Kasumi-1 (cell line): ENCODE measurements around the gene AKAP6.

Experiments
- DNase-seq, 2 experiments: peaks; one replicate each; lab custom pipeline; 2025; lab: John Stamatoyannopoulos, UW

AKAP6 gene, protein sequence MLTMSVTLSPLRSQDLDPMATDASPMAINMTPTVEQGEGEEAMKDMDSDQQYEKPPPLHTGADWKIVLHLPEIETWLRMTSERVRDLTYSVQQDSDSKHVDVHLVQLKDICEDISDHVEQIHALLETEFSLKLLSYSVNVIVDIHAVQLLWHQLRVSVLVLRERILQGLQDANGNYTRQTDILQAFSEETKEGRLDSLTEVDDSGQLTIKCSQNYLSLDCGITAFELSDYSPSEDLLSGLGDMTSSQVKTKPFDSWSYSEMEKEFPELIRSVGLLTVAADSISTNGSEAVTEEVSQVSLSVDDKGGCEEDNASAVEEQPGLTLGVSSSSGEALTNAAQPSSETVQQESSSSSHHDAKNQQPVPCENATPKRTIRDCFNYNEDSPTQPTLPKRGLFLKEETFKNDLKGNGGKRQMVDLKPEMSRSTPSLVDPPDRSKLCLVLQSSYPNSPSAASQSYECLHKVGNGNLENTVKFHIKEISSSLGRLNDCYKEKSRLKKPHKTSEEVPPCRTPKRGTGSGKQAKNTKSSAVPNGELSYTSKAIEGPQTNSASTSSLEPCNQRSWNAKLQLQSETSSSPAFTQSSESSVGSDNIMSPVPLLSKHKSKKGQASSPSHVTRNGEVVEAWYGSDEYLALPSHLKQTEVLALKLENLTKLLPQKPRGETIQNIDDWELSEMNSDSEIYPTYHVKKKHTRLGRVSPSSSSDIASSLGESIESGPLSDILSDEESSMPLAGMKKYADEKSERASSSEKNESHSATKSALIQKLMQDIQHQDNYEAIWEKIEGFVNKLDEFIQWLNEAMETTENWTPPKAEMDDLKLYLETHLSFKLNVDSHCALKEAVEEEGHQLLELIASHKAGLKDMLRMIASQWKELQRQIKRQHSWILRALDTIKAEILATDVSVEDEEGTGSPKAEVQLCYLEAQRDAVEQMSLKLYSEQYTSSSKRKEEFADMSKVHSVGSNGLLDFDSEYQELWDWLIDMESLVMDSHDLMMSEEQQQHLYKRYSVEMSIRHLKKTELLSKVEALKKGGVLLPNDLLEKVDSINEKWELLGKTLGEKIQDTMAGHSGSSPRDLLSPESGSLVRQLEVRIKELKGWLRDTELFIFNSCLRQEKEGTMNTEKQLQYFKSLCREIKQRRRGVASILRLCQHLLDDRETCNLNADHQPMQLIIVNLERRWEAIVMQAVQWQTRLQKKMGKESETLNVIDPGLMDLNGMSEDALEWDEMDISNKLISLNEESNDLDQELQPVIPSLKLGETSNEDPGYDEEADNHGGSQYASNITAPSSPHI (N-terminal part only)

GRCh38 chr14:32329146-32329545, at the start of gene AKAP6:
AKAP6 (plus strand) TSS chr14:32329298; CDS start chr14:32433494, 104,196 bp downstream.
- no peak for DNase-seq

- no peak for DNase-seq
Observed at GRCh38 chr14:32286602-32287001, 42.5 kb upstream of the AKAP6 start.

DNA sequence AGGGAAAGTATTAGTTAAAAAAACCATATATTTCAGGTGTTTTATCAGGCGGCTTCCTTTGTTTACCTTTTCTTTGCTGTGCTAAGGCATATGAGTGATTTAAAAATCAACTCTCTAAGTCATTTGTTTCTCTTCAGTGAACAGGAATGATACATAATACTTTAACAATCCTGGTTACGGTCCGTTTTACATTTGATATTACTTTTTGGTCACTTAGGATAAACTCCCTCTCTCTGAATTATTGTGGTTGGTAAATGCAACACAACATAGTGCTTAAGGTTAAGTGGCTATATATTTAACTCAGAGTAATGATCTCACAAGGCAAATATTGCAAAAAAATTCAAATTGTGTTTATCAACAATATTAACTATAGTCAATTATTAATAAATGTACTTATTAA, 32.7 kb upstream of the AKAP6 start:
- DNase-seq: no peak

GRCh38 chr14:32298346-32298745, 30.8 kb upstream of the AKAP6 start:
- DNase-seq: no peak

- DNase-seq: no peak
Observed at GRCh38 chr14:32300136-32300535, 29.0 kb upstream of the AKAP6 start.

- DNase-seq: no peak
Observed at GRCh38 chr14:32303865-32304264, 25.2 kb upstream of the AKAP6 start.

DNA sequence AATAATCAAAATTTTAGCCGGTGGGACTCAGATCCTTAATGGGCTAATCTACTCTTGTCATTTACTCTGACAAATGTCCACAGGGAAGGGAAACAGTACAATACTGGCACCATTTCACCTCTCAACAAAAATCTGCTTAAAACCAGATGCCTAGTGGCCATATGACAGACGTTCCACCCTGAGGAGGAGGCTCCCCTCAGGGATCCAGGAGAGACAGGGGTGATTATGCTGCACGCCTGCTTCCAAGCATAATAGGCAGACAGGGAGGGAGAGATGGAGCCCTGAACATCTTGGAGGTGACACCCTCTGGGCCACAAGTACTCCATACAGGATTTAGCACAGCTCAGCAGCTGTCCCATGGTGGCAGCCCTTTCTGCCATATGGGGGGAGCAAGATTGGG, 24.8 kb upstream of the AKAP6 start:
- DNase-seq: no peak

GRCh38 chr14:32306549-32306948, 22.5 kb upstream of the AKAP6 start:
- DNase-seq: no peak

DNA sequence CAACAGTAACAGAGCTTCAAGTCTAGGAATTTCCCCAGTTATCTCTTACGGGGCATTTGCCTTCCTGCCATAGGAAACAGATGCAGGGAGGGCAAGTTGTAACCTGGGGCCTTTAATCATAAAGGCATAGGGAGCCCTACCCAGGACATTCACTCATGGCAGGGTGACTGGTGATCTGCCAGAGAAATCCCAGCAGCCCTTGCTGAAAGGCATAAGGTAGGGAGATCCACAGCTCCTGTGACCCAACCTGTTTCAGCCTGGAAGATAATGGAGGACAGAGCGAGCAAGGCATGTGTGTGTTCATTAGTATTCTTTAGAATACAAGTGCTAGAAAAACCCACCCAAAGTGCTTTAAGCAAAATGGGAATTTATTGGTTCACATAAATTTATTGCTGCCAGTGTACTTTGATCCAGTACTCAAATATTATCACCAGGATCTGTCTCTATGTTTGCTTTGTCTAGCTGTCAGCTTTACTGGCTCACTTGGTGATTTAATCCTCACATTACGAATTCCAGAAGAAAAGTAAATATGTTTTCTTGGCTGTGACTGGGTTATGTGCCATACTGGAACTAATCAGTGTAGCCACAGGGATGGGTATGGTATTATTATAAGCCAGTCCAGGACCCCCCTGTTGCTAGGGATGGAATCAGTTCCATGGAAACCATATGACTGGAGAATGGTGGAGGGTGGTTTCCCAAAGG, 21.1 kb upstream of the AKAP6 start:
- no peak for DNase-seq

GRCh38 chr14:32310876-32311275, 18.2 kb upstream of the AKAP6 start:
- no peak for DNase-seq

DNA sequence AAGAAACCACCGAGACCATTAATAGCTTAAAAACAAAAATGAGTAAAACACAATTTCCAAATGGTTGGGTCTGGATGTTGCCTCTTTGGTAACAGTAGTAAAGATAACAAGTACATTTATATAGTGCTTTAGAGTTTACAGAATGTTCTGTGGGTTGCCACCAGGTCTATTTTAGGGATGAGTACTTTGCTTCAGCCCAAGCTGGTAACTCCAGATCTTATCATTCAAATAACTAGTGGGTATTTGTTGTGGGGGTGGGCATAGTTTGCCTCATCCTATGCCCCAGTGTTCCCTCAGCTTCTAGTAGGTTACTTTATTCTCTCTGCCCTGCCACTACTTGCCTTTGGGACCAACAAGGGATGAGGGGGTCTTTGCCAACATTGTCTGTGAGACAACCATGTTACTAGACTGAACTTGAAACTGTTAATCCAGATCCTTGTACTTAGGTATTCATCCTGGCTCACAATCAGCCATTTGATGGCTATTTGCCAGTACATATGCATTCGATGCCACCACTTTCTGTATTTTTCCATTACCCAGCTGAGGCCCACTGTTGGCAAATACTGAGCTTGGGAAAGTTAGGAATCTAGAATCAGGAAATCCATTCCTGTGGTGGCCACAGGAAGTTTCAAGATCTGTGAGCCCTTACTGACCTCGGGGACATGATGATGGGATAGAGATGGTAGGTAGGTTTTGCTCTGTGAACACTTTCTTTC, 17.6 kb upstream of the AKAP6 start:
- DNase-seq: no peak

- no peak for DNase-seq
Observed at GRCh38 chr14:32312010-32312331, 17.1 kb upstream of the AKAP6 start.

- DNase-seq: no peak
Observed at GRCh38 chr14:32313844-32314376, 15.2 kb upstream of the AKAP6 start.

DNA sequence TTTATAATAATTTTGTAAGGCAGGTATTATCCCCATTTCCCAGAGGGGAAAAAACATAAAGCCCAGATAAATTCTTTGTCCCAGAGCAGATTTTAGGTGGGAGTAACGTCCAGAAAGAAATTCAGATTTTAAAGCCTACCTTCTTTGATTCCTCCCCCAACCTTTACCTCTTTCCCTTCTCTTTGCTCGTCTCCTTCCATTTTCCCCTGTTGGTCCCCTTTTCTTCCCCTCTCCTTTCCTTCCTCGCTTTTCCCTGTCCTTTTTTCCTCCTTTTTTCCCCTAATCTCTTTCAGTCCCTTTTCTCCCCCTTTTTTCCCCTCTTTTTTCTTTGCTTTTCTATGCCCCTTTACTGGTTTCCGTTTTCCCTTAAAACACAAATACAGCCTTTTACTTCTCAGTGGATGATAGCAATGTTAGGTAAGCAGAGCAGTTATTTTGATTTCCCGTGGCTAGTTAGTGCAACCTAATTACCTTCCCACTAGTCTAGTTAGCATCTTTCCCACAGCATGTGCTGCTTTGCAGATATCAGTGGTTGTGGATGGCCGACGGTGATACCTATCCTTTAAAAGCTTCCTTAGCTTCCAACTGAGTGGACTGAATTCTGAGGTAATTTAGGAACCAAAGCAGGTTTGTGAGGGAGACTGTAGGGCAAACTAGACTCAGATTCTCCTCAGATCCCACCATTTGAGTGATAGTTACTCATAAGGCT, 10.9 kb upstream of the AKAP6 start:
- no peak for DNase-seq

- DNase-seq: no peak
Observed at GRCh38 chr14:32319368-32320049, 9.6 kb upstream of the AKAP6 start.

- DNase-seq: no peak
Observed at GRCh38 chr14:32324601-32325000, 4.5 kb upstream of the AKAP6 start.

DNA sequence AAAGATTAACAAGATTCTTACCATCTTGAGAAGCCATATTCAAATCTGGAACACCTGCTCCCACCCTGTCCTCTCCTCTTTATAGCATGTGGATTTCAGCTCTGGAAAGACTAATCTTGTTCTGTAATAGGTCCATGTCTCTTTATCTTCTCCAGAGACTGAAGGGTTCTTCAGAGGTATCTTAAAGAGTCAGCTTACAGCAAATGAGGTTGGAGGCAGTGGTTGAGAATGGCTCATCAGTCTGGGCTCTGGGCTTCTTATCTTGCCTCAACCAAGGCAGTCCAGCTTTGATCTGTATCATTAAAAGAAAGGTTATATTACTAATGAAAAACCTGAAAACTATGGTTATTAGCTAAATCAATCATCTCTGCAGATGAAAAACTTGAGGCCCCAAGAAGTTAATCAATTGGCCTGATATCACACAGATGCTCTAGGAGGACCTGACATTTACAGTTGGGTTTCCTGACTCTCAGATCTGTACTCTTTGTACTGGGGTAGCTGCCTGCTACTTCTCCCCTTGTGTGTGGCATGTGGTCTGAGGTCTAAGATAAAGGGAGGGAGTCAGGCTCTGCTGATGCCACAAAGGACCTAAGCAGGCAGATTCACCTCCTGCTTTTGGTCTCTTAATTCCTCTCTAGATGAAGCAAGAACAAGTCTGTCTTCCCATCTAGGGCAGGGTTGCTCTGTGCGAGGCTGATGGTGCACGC, 1.7 kb upstream of the AKAP6 start:
- DNase-seq: no peak

DNA sequence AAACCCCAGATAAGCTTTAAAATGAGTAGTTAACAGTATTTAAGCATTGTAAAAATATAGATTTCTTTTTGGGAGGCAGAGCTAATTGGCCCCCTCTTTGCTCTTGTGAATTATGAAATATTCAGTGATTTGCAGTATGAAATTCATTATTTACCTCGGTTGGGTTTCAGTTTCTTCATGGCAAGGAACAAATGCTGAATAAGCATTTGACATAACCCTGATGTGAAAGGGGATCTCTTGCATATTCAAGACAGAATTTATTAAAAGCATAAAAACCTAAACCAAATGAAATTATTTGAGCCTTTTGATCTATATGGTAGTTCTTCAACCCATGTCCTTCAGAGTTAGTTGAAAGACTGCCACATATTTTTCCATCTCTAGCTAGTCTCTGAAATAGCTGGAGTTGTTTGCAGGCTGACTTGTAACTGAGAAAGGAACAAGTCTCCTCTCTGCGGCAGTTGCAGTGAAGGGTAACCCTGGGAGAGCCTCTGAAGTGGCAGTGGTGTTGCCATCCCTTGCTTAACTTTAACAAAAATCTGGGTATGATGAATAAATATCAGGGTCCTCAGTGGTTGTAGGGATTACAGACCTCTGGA, 690 bp downstream of the AKAP6 start:
- DNase-seq: no peak
